Calu3 (cell line): ENCODE measurements around the gene ARHGAP42. TPM values are rescaled to one million over a fixed set of nuclear protein-coding genes. Genes with fewer than 3 reads are reported as not detected.

Experiments used
- BruUV-seq: library from RNA; stranded (reverse); fragments of 400-500 nt; replicated peaks from 2 replicates; lab custom pipeline; 2021; lab: Mats Ljungman, UMichigan
- CTCF ChIA-PET: fragments of 300-600 bp; sonication (Branson Sonifier 250); formaldehyde crosslinking; loops from one replicate; lab custom pipeline; 2022; ENCODE audit warnings: antibody characterized with exemption; lab: Charles Lee
- DNase-seq: peaks from one replicate; pipeline ENCODE4 v3.0.0; 2022
- H3K27ac Mint-ChIP-seq: one replicate; pipeline ENCODE4 v1.8.0; 2022; ENCODE audit warnings: mixed read lengths; ENCODE audit not compliant: unreplicated experiment
- H3K27me3 Mint-ChIP-seq: one replicate; pipeline ENCODE4 v1.8.0; 2022; ENCODE audit warnings: mixed read lengths; ENCODE audit not compliant: unreplicated experiment
- H3K36me3 Mint-ChIP-seq: one replicate; pipeline ENCODE4 v1.8.0; 2022; ENCODE audit warnings: mild to moderate bottlenecking, moderate library complexity, mixed read lengths; ENCODE audit not compliant: insufficient read depth, unreplicated experiment
- H3K4me1 Mint-ChIP-seq: one replicate; pipeline ENCODE4 v1.8.0; 2022; ENCODE audit warnings: mild to moderate bottlenecking, low read depth, mixed read lengths; ENCODE audit not compliant: unreplicated experiment
- H3K4me3 Mint-ChIP-seq: one replicate; pipeline ENCODE4 v1.8.0; 2022; ENCODE audit warnings: mild to moderate bottlenecking, low read depth, moderate library complexity, mixed read lengths; ENCODE audit not compliant: unreplicated experiment
- H3K9me3 Mint-ChIP-seq: one replicate; pipeline ENCODE4 v1.8.0; 2022; ENCODE audit warnings: low read depth, mixed read lengths; ENCODE audit not compliant: unreplicated experiment
- intact Hi-C: fragments of 100-400 bp; cut with micrococcal nuclease; formaldehyde crosslinking; loops from one replicate; pipeline ENCODE4 v1.10.0; 2022; ENCODE audit not compliant: unreplicated experiment
- total RNA-seq: library from RNA; stranded (reverse); gene quantifications from 2 replicates; pipeline ENCODE4 v1.2.3, GENCODE V29; 2022
- TF ChIP-seq, protein P1 (sequence below): fragments of 200-600 bp; IDR thresholded peaks from one replicate; pipeline ENCODE4 v1.8.0; 2022; ENCODE audit warnings: antibody characterized with exemption; ENCODE audit not compliant: unreplicated experiment

The ARHGAP42 gene
- total RNA-seq, 1 experiment from 2014 or later = 10.3 TPM

DNA sequence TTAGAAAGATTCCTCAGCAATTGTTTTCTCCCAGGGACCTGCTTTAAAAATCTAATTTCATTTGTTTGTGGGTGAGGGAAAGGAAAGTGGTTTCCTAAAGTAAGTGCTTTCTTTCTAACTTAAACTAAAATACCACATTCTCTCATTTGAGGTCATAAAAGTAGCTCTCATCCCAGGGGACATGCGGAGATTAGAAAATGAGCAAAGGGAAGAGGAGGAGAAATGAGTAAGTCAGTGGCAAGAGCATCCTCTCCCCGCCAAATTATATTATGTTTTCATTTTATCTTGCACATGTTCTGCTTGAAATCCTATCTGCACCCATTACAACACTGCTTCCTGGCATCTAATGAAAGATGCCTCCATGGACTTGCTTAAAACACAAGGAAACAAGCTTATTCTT is 191.4 kb downstream of the ARHGAP42 start:
- peaks cover 3% of the 10 kb centered on the region for H3K9me3 Mint-ChIP-seq
- BruUV-seq = no TSS peak
- TF ChIP-seq, protein P1, sequence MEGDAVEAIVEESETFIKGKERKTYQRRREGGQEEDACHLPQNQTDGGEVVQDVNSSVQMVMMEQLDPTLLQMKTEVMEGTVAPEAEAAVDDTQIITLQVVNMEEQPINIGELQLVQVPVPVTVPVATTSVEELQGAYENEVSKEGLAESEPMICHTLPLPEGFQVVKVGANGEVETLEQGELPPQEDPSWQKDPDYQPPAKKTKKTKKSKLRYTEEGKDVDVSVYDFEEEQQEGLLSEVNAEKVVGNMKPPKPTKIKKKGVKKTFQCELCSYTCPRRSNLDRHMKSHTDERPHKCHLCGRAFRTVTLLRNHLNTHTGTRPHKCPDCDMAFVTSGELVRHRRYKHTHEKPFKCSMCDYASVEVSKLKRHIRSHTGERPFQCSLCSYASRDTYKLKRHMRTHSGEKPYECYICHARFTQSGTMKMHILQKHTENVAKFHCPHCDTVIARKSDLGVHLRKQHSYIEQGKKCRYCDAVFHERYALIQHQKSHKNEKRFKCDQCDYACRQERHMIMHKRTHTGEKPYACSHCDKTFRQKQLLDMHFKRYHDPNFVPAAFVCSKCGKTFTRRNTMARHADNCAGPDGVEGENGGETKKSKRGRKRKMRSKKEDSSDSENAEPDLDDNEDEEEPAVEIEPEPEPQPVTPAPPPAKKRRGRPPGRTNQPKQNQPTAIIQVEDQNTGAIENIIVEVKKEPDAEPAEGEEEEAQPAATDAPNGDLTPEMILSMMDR = no peak
- H3K27me3 Mint-ChIP-seq = no peaks in the 10 kb centered on the region
- intact Hi-C loops = no loop called here
- no peaks in the 10 kb centered on the region for H3K36me3 Mint-ChIP-seq
- no peaks in the 10 kb centered on the region for H3K4me1 Mint-ChIP-seq
- no peak overlapping the region for H3K4me3 Mint-ChIP-seq
- no peak for DNase-seq
- CTCF ChIA-PET = interaction anchor here (0.5 kb wide), 1 partner anchor 19 kb away, joined by 3 read pairs; no protein-coding TSS in a partner anchor
- H3K27ac Mint-ChIP-seq = no peak overlapping the region

DNA sequence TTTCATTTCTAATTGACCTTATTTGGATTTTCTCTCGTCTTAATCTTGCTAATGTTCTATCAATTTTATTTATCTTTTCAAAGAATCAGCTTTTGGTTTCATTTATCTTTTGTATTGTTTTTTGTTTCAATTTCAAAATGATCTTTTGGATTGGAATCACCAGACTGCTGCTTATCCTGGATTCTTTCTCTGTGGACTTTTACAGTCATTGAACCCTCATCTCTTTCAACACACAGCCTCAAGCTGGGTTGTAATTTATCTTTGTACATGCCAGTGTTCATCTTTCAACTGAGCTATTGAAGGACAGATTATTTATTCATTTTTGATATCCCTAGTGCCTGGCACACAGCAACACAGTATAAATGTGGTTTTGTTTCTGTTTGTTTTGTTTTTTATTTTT is 195.9 kb downstream of the ARHGAP42 start:
- DNase-seq = no peak
- H3K4me3 Mint-ChIP-seq = no peak overlapping the region
- CTCF ChIA-PET = no interaction called here
- H3K27me3 Mint-ChIP-seq = no peaks in the 10 kb centered on the region
- no peaks in the 10 kb centered on the region for H3K36me3 Mint-ChIP-seq
- H3K4me1 Mint-ChIP-seq = no peaks in the 10 kb centered on the region
- H3K9me3 Mint-ChIP-seq = peaks cover 3% of the 10 kb centered on the region
- no TSS peak for BruUV-seq
- TF ChIP-seq, protein P1 = no peak
- intact Hi-C loops = no loop called here
- H3K27ac Mint-ChIP-seq = no peak overlapping the region

DNA sequence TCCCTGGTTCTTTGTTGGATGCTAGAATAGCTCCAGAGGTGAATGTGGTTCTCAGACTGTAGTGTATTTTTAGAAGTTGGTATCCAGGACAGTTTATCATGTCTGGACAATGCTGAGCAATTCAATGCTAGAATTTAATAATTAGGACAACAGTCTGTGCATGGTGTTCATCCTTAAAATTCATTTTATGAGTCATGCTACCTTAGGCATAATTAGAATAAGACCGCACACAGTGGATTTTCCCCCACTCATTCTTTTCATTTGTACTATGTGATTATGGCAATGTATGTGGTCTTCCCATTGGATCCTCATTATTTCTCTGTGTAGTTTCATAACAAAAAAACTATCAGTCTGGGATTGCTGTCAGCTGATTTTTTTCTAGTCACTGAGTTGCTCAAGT is 196.7 kb downstream of the ARHGAP42 start:
- intact Hi-C loops = no loop called here
- Mint-ChIP-seq H3K4me1 (no peaks in the 10 kb centered on the region), H3K27me3 (no peaks in the 10 kb centered on the region), H3K36me3 (no peaks in the 10 kb centered on the region), H3K4me3 (no peak overlapping the region), H3K9me3 (peaks cover 3% of the 10 kb centered on the region), H3K27ac (no peak overlapping the region)
- no TSS peak for BruUV-seq
- DNase-seq = no peak
- CTCF ChIA-PET = interaction anchor here (0.5 kb wide), 1 partner anchor 202 kb away, joined by 3 read pairs; no protein-coding TSS in a partner anchor
- TF ChIP-seq, protein P1 = no peak

DNA sequence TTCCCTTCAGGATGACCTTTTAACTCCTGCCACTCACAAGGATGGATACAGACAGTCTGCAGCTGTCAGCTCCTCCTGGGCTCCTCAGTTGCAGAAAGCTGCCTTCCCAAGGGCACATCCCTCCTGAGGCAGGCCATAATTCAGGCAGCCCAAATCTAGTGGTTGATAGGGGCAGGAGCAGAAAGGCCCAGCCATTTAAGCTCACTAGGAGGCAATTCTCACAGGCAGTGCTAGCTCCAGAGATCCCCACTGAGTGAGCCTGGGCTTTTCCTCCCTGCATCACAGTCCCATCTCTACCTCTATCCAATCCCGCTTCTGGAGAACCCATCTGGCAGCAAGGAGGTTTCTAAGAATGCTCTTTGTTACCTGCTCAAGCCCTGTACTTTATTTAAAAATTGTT is 200.6 kb downstream of the ARHGAP42 start:
- TF ChIP-seq, protein P1 = no peak
- no peaks in the 10 kb centered on the region for H3K36me3 Mint-ChIP-seq
- intact Hi-C loops = no loop called here
- no peak overlapping the region for H3K4me3 Mint-ChIP-seq
- H3K27me3 Mint-ChIP-seq = no peaks in the 10 kb centered on the region
- no peaks in the 10 kb centered on the region for H3K9me3 Mint-ChIP-seq
- DNase-seq = no peak
- H3K27ac Mint-ChIP-seq = no peak overlapping the region
- BruUV-seq = no TSS peak
- CTCF ChIA-PET = no interaction called here
- H3K4me1 Mint-ChIP-seq = no peaks in the 10 kb centered on the region
